ENCODE measurements around the gene SPOCK2.

DNA sequence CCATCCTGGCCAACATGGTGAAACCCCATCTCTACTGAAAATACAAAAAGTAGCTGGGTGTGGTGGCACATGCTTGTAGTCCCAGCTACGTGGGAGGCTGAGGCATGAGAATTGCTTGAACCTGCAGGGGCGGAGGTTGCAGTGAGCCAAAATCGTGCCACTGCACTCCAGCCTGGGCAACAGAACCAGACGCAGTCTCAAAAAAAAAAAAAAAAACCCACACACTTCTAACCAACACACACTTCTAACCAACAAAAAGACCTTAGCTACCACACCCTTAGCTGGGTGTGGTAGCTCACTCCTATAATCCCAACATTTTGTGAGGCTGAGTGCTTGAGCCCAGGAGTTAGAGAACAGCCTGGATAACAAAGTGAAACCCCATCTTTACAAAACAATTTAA lies 33.9 kb upstream of the SPOCK2 start:
- TF ChIP-seq, protein P1, sequence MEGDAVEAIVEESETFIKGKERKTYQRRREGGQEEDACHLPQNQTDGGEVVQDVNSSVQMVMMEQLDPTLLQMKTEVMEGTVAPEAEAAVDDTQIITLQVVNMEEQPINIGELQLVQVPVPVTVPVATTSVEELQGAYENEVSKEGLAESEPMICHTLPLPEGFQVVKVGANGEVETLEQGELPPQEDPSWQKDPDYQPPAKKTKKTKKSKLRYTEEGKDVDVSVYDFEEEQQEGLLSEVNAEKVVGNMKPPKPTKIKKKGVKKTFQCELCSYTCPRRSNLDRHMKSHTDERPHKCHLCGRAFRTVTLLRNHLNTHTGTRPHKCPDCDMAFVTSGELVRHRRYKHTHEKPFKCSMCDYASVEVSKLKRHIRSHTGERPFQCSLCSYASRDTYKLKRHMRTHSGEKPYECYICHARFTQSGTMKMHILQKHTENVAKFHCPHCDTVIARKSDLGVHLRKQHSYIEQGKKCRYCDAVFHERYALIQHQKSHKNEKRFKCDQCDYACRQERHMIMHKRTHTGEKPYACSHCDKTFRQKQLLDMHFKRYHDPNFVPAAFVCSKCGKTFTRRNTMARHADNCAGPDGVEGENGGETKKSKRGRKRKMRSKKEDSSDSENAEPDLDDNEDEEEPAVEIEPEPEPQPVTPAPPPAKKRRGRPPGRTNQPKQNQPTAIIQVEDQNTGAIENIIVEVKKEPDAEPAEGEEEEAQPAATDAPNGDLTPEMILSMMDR (tag by site-specific recombination; IDR thresholded peaks at IDR 0.05) = no peak
- TF ChIP-seq FEZF1 (tag by site-specific recombination; IDR thresholded peaks at IDR 0.05) = no peak
- TF ChIP-seq ZNF146 (tag by site-specific recombination; IDR thresholded peaks at IDR 0.05) = no peak
- TF ChIP-seq ZNF670 (tag by site-specific recombination; IDR thresholded peaks at IDR 0.05; ENCODE audit: low read depth) = no peak
- no peak for TF ChIP-seq ZNF174 (tag by site-specific recombination; IDR thresholded peaks at IDR 0.05)
- no peak for TF ChIP-seq ZEB2 (tag by site-specific recombination; IDR thresholded peaks at IDR 0.05)
- TF ChIP-seq MEIS1 (CRISPR knock-in tag; IDR thresholded peaks at IDR 0.05; ENCODE audit: borderline replicate concordance) = no peak
